ENCODE measurements around the gene NRXN3. TPM values are rescaled to one million over a fixed set of nuclear protein-coding genes. Genes with fewer than 3 reads are reported as not detected.
A peak's percentile ranks its signal among the peaks of the same experiment; 100 is the strongest.

The NRXN3 gene
- polyA plus RNA-seq, 1 donor from 2014 or later: 110 TPM

DNA sequence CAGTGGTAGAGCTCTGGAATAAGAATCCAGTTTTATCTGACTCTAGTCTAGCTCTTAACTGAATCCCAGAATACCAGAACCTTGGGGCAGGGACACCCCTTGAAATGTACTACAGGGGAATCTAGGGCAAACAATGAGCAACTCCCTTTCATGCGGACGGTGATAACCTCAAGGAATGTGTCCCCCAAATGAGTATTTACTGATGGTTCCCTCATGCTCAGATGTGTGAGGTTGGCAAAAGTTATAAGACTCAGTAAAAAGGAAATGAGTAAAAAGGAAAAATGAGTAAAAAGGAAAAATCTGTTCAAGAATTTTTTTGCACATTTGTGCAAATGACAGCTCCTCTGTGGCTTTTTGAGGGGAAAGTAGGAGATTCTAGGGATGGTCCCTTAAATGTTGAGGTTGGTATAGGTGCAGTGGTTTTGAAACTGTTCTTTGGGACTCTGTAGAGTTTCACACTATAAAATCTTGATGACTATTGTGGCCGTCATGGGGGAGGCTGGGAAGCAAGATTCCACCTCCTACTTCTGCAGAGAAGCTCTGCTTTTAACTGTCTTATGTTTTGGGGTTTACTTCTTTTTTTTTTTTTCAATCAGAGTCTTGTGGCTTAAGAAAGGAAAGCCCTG lies 58.6 kb downstream of the NRXN3 start:
- H3K36me3 ChIP-seq (ENCODE audit: insufficient read depth, low read length): no peaks in the 10 kb centered on the region
- no peak overlapping the region for H3K27ac ChIP-seq (ENCODE audit: low read length)
- H4K20me1 ChIP-seq (ENCODE audit: insufficient read depth): no peaks in the 10 kb centered on the region
- no peak overlapping the region for H3K4me2 ChIP-seq (ENCODE audit: low read length)
- H3K9ac ChIP-seq (ENCODE audit: low read length): no peak overlapping the region
- no peak overlapping the region for H2AFZ ChIP-seq (ENCODE audit: low read depth, low read length)
- no peaks in the 10 kb centered on the region for H3K9me2 ChIP-seq (ENCODE audit: insufficient read depth, low read length)
- H3F3A ChIP-seq (ENCODE audit: insufficient read depth, low read length, poor library complexity, severe bottlenecking): peaks cover 12% of the 10 kb centered on the region
- H3K27me3 ChIP-seq (ENCODE audit: insufficient read depth, low read depth, low read length): no peaks in the 10 kb centered on the region
- H3K79me2 ChIP-seq (replicated peaks; ENCODE audit: insufficient read depth, low read length): peaks cover 17% of the 10 kb centered on the region
- TF ChIP-seq, protein P1, sequence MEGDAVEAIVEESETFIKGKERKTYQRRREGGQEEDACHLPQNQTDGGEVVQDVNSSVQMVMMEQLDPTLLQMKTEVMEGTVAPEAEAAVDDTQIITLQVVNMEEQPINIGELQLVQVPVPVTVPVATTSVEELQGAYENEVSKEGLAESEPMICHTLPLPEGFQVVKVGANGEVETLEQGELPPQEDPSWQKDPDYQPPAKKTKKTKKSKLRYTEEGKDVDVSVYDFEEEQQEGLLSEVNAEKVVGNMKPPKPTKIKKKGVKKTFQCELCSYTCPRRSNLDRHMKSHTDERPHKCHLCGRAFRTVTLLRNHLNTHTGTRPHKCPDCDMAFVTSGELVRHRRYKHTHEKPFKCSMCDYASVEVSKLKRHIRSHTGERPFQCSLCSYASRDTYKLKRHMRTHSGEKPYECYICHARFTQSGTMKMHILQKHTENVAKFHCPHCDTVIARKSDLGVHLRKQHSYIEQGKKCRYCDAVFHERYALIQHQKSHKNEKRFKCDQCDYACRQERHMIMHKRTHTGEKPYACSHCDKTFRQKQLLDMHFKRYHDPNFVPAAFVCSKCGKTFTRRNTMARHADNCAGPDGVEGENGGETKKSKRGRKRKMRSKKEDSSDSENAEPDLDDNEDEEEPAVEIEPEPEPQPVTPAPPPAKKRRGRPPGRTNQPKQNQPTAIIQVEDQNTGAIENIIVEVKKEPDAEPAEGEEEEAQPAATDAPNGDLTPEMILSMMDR (IDR thresholded peaks at IDR 0.05; ENCODE audit: poor library complexity, severe bottlenecking): no peak
- TF ChIP-seq SMC3 (conservative IDR thresholded peaks at IDR 0.05; ENCODE audit: poor library complexity): no peak
- TF ChIP-seq TAF1 (IDR thresholded peaks at IDR 0.05; ENCODE audit: low read depth): no peak
- TF ChIP-seq EZH2 (IDR thresholded peaks at IDR 0.05; ENCODE audit: borderline replicate concordance, insufficient read depth, low read length, poor library complexity, severe bottlenecking): no peak
- no peak for TF ChIP-seq POLR2AphosphoS5 (IDR thresholded peaks at IDR 0.05)
- no peak for TF ChIP-seq MXI1 (conservative IDR thresholded peaks at IDR 0.05; ENCODE audit: poor library complexity, severe bottlenecking)
- TF ChIP-seq, protein P2, sequence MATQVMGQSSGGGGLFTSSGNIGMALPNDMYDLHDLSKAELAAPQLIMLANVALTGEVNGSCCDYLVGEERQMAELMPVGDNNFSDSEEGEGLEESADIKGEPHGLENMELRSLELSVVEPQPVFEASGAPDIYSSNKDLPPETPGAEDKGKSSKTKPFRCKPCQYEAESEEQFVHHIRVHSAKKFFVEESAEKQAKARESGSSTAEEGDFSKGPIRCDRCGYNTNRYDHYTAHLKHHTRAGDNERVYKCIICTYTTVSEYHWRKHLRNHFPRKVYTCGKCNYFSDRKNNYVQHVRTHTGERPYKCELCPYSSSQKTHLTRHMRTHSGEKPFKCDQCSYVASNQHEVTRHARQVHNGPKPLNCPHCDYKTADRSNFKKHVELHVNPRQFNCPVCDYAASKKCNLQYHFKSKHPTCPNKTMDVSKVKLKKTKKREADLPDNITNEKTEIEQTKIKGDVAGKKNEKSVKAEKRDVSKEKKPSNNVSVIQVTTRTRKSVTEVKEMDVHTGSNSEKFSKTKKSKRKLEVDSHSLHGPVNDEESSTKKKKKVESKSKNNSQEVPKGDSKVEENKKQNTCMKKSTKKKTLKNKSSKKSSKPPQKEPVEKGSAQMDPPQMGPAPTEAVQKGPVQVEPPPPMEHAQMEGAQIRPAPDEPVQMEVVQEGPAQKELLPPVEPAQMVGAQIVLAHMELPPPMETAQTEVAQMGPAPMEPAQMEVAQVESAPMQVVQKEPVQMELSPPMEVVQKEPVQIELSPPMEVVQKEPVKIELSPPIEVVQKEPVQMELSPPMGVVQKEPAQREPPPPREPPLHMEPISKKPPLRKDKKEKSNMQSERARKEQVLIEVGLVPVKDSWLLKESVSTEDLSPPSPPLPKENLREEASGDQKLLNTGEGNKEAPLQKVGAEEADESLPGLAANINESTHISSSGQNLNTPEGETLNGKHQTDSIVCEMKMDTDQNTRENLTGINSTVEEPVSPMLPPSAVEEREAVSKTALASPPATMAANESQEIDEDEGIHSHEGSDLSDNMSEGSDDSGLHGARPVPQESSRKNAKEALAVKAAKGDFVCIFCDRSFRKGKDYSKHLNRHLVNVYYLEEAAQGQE (IDR thresholded peaks at IDR 0.05; ENCODE audit: borderline replicate concordance): no peak
- TF ChIP-seq RAD21 (conservative IDR thresholded peaks at IDR 0.05): no peak
- no peak for TF ChIP-seq EP300 (conservative IDR thresholded peaks at IDR 0.05; ENCODE audit: poor library complexity, severe bottlenecking)
- no peak overlapping the region for H3K4me3 ChIP-seq (ENCODE audit: low read length)
- no peaks in the 10 kb centered on the region for H3K9me3 ChIP-seq (ENCODE audit: low read length)

DNA sequence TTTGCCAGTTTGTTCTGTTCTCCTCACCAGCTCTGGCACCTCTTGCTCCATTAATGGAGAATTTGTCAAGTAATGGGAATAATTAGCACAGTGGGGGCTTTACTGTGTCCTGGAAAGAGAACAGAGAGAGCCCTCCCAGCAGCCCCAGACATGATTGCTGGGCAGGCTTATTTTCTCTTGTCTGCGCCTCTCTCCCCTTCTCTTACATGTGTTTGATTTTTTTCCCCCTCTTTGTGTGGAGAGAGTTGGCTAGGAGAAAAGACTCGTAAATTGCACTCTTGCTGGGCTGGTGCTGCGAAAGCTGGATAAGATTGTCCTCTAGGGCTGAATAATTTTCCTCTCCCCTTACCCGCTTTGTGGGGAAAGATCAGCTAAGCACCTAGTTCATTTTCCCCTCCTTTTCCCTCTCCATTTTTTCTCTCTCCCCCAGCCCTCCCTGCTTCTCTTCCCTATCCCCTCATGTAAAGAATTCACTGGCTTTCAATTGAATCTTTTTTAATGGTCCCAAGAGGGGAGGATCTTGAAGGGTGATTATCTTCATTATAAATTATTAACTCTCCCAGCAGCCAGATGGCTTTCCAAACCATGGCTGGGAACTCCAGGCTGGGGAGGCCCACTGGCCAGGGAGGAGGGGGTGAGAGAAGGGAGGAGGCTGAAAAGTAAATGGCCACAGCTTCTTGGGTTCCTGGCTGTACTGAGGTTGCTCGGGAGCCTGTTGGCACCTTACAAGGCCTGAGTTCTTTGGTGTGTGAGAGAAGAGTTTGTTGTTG lies 62.2 kb downstream of the NRXN3 start:
- H3K4me2 ChIP-seq (ENCODE audit: low read length): peak overlapping the region; percentile 36
- H3F3A ChIP-seq (ENCODE audit: insufficient read depth, low read length, poor library complexity, severe bottlenecking): peaks cover 12% of the 10 kb centered on the region
- H2AFZ ChIP-seq (ENCODE audit: low read depth, low read length): no peak overlapping the region
- peaks cover 44% of the 10 kb centered on the region for H3K79me2 ChIP-seq (replicated peaks; ENCODE audit: insufficient read depth, low read length)
- H3K27me3 ChIP-seq (ENCODE audit: insufficient read depth, low read depth, low read length): no peaks in the 10 kb centered on the region
- peak overlapping the region; percentile 34 for H3K9ac ChIP-seq (ENCODE audit: low read length)
- H3K9me2 ChIP-seq (ENCODE audit: insufficient read depth, low read length): no peaks in the 10 kb centered on the region
- H4K20me1 ChIP-seq (ENCODE audit: insufficient read depth): no peaks in the 10 kb centered on the region
- H3K27ac ChIP-seq (ENCODE audit: low read length): peak overlapping the region; percentile 73
- peak; percentile 17 for TF ChIP-seq POLR2AphosphoS5 (IDR thresholded peaks at IDR 0.05)
- peak; percentile 38 for TF ChIP-seq EP300 (conservative IDR thresholded peaks at IDR 0.05; ENCODE audit: poor library complexity, severe bottlenecking)
- TF ChIP-seq, protein P1 (IDR thresholded peaks at IDR 0.05; ENCODE audit: poor library complexity, severe bottlenecking): peak; percentile 17
- peak; percentile 25 for TF ChIP-seq RAD21 (conservative IDR thresholded peaks at IDR 0.05)
- no peak for TF ChIP-seq EZH2 (IDR thresholded peaks at IDR 0.05; ENCODE audit: borderline replicate concordance, insufficient read depth, low read length, poor library complexity, severe bottlenecking)
- TF ChIP-seq SMC3 (conservative IDR thresholded peaks at IDR 0.05; ENCODE audit: poor library complexity): peak; percentile 37
- TF ChIP-seq TAF1 (IDR thresholded peaks at IDR 0.05; ENCODE audit: low read depth): no peak
- TF ChIP-seq, protein P2 (IDR thresholded peaks at IDR 0.05; ENCODE audit: borderline replicate concordance): no peak
- H3K4me3 ChIP-seq (ENCODE audit: low read length): peak overlapping the region; percentile 33
- no peaks in the 10 kb centered on the region for H3K36me3 ChIP-seq (ENCODE audit: insufficient read depth, low read length)
- no peaks in the 10 kb centered on the region for H3K9me3 ChIP-seq (ENCODE audit: low read length)
